ENCODE data around the gene CDH11. TPM values are rescaled to one million over a fixed set of nuclear protein-coding genes. Genes with fewer than 3 reads are reported as not detected.

The CDH11 gene
- total and polyA plus RNA-seq, 2 experiments from 2014 or later, result 3.5 to 19.6 TPM

- no peak for TF ChIP-seq POLR2AphosphoS5 (IDR thresholded peaks at IDR 0.05; ENCODE audit: low read depth)
Observed at GRCh38 chr16:65075877-65076276, 46.0 kb downstream of the CDH11 start (continued).

GRCh38 chr16:65071433-65072311, 50.2 kb downstream of the CDH11 start:
- no peaks in the 10 kb centered on the region for H3K27me3 ChIP-seq (ENCODE audit: insufficient read depth)
- Mint-ChIP-seq H3K4me3 (no peak overlapping the region), H3K27me3 (ENCODE audit: insufficient read depth, low read depth, poor library complexity) (no peaks in the 10 kb centered on the region), H3K27ac (no peak overlapping the region), H3K36me3 (ENCODE audit: low read depth) (no peaks in the 10 kb centered on the region), H3K4me1 (peaks cover 13% of the 10 kb centered on the region; the same call in 2 of the 3 replicates), H3K9me3 (no peaks in the 10 kb centered on the region)
- no peak for ATAC-seq
- H3K27ac ChIP-seq (ENCODE audit: low read depth), result no peak overlapping the region
- no peaks in the 10 kb centered on the region for H3F3A ChIP-seq (replicated peaks; ENCODE audit: low read depth)
- no peak overlapping the region for H3K4me3 ChIP-seq
- H3K79me2 ChIP-seq (replicated peaks; ENCODE audit: insufficient read depth), result no peaks in the 10 kb centered on the region
- H3K4me1 ChIP-seq (ENCODE audit: insufficient read depth), result 0 out of 2 replicates have a peak, but pooled peaks cover 5% of the 10 kb centered on the region
- no peaks in the 10 kb centered on the region for H4K20me1 ChIP-seq (replicated peaks; ENCODE audit: insufficient read depth)
- H2AFZ ChIP-seq, result no peak overlapping the region
- no peak overlapping the region for H3K4me2 ChIP-seq
- no peaks in the 10 kb centered on the region for H3K9me2 ChIP-seq (ENCODE audit: insufficient read depth)
- no peak for DNase-seq (ENCODE audit: low spot score)
- no peaks in the 10 kb centered on the region for H3K36me3 ChIP-seq (ENCODE audit: insufficient read depth)
- TF ChIP-seq CTCF (conservative IDR thresholded peaks at IDR 0.05; ENCODE audit: low read depth in 2 of 2), result no peak
- no peak for TF ChIP-seq NANOG (IDR thresholded peaks at IDR 0.05; ENCODE audit: borderline replicate concordance)
- TF ChIP-seq ZNF331 (CRISPR knock-in tag; IDR thresholded peaks at IDR 0.05; ENCODE audit: low read depth), result no peak
- TF ChIP-seq ETS1 (IDR thresholded peaks at IDR 0.05), result no peak
- no peak for TF ChIP-seq EZH2phosphoT487 (IDR thresholded peaks at IDR 0.05; ENCODE audit: unreplicated experiment)
- no peak for TF ChIP-seq POLR2AphosphoS5 (IDR thresholded peaks at IDR 0.05; ENCODE audit: low read depth)
- no peak for TF ChIP-seq EZH2 (IDR thresholded peaks at IDR 0.05; ENCODE audit: low read depth, unreplicated experiment)
- TF ChIP-seq JUNB (IDR thresholded peaks at IDR 0.05; ENCODE audit: unreplicated experiment), result no peak
- TF ChIP-seq REST (IDR thresholded peaks at IDR 0.05; ENCODE audit: unreplicated experiment), result no peak
- TF ChIP-seq CREB1 (CRISPR knock-in tag; IDR thresholded peaks at IDR 0.05; ENCODE audit: low read depth), result no peak
- no peak for TF ChIP-seq ZNF462 (CRISPR knock-in tag; IDR thresholded peaks at IDR 0.05)
